ENCODE results near the gene ZNF513.
A peak's percentile ranks its signal among the peaks of the same experiment; 100 is the strongest.
"Not testable (repeated sequence)": the region's sequence is repeated elsewhere in the genome, so short reads cannot be mapped to it uniquely, and the experiment has no call there.

The ZNF513 gene

DNA sequence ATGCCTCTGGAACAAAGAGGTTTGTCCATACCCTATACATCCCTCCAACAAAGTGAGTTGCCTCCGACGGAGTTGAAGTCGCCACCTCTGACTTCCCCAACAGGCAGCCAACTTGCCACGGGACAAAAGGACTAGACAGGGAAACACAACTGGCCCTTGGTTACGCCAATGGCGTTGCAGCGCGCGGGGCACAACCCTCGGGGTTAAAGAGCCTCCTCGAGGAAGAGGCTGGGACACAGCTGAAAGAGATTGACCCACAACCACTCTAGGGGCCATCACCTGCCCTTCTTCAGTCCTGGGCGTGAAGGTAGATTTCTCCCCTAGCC, 24.5 kb downstream of the ZNF513 start:
- DNase-seq, result peak; percentile 48

DNA sequence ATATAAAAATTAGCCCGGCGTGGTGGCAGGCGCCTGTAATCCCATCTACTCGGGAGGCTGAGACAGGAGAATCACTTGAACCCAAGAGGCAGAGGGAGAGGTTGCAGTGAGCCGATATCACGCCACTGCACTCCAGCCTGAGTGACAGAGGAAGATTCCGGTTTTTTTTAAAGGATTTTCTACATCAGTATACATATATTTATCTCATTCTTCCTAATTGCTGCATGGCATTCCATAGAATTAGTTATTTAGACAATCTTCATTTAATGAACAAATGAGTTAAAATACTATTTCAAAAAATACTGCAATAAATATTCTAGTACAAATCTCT, 26.0 kb downstream of the ZNF513 start:
- DNase-seq, result no peak

DNA sequence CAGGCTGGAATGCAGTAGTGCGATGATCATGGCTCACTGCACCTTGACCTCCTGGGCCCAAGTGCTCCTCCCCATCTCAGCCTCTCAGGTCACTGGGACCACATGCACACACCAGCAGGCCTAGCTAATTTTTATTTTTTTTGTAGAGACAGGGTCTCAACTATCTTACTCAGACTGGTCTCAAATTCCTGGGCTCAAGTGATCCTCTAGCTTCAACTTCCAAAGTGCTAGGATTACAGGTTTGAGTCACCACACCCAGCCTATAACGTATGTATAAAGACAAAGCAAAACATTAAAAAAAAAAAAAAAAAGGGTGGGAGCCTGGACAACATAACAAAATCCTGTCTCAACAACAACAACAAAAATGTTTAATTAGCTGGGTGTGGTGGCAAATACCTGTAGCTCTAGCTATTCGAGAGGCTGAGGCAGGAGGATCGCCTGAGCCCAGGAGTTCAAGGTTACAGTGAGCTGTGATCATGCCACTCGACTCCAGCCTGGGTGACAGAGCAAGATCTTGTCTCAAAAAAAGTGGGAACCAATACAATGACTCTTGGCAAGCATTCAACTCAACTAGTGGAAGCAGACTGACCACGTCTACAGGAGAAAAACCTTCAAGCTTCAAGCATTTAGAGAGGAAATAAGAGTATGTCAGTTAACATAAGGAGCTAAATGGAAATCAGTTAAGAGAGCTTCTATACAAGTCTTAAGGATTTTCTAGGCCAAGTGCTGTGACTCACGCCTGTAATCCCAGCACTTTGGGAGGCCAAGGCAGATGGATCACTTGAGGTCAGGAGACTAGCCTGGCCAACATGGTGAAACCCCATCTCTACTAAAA, 26.6 kb downstream of the ZNF513 start:
- no peak for DNase-seq

DNA sequence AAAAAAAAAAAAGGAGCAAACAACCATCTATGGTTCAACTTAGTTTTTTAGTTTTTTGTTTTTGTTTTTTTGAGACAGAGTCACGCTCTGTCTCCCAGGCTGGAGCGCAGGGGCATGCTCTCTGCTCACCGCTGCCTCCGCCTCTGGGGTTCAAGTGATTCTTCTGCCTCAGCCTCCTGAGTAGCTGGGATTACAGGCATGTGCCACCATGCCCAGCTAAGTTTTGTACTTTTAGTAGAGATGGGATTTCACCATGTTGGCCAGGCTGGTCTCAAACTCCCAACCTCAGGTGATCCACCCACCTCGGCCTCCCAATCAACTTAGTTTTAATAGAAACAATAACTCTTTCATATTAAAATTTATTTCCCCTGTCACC, 27.2 kb downstream of the ZNF513 start:
- not testable (repeated sequence) for DNase-seq

DNA sequence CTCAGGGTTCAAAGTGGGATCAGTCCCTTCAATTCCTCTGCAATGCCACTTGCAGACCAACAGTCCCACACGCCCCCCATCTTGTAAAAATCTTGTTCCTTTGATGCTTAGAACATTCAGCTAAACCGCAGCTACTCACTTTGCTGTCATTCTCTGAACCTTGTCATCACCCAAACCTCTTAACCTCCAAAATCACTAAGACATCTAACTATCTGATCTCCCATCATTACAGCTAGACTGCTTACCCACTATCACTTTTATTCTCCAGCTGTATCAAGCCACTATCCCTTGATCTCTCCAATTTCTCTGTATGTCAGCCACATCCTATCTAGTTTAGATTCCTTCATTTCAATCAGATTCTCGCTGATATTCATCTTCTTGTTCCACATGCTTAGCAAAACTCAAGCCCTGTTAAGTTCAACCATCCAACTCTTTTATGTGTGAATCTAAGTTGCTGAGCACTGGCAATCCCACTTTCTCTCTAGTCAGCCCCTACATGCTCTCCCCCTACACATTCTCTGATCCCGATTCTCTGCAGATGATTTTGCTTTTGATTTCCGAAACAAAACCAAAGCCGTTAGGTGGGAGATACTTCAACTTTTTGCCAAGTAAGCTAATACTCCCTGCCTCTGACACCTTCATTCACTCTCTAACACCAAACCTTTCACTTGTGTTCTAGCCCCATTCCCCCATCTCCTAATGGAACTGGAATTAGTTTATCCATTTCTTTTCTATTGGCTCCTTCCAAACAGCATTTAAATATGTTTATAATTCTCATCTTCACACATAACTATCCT, 28.5 kb downstream of the ZNF513 start:
- DNase-seq, result no peak

DNA sequence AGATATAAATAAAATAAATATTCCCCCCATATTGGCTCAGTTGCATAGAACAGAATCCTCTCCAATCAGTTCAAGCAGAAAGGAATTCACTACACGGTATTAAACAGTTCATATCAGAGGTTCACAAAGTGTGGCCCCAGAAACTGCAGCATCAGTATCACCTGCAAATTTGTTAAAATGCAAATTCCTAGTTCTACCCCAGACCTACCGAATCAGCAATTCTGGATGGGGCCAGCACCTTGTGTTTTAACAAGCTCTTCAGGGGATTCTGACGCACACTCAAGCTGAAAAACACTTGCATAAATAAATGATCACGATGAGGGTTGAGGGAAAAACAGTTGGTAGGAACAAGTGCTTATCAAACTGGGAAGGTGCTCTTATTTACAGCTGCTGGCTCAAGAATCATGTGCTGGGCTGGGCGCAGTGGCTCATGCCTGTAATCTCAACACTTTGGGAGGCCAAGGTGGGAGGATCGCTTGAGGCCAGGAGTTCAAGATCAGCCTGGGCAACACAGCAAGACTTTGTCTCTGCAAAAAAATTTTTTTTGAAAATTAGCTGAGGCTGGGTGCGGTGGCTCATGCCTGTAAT, 30.3 kb downstream of the ZNF513 start:
- no peak for DNase-seq

DNA sequence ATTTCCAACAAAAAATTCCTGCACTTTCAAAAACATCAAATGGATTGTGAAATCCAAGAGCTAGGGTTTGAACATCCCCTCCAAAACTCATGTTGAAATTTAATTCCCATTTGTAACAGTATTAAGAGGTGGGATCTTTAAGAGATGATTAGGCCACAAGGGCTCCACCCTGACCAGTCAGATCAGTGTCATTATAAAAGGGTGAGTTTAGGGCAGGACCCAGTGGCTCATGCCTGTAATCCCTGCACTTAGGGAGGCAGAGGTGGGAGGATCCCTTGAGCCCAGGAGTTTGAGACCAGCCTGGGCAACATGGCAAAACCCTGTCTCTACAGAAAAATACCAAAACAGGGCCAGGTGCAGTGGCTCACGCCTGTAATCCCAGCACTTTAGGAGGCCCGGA, 32.9 kb downstream of the ZNF513 start:
- no peak for DNase-seq

DNA sequence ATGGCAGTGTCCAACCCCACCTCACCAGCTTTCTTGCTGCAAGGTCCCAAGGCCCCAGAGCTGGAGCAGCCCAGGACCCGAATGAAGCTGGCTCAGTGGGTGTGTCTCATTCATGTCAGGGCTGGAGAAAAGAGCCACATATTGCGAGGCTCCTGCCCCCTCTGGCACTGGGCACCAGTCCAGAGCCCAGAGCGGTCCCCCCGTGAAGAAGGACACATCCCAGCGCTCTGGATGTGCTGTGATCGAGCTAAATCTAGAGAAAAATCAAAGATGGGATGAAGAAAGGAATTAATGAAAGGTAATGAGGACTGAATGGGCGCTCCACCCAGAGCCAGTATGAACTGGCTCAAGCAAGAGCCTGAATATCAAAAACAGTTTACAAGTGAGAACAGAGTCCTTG, 44.4 kb downstream of the ZNF513 start:
- DNase-seq, result no peak

DNA sequence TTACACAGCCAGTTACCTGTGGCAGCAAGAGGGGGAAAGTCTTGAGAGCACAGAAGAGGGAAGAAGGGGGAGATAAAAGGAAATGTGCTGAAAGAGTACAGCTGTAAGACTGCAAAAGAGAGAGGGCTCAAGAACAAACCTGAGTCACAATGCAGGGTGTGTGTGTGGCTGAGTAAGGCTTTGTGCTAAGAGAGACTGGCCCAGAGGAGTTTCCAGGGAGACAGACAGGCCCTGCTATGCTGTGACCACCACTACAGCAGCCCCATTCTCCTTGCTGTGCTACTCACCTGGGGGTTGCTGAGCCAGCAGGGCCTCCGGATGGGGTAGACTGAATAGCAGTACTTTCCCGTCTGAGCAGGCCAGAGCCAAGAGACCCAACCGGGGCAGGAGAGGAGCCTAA, 45.2 kb downstream of the ZNF513 start:
- no peak for DNase-seq
